B cell (primary cell): ENCODE results near the gene EXTL1. TPM values are rescaled to one million over a fixed set of nuclear protein-coding genes. Genes with fewer than 3 reads are reported as not detected.

Experiments used
- ATAC-seq: fragments of 200-7000 bp; cut with Tn5 transposase; one replicate; pipeline ENCODE4 v1.10.0; 2021; ENCODE audit warnings: low read depth, mild to moderate bottlenecking, moderate number of reproducible peaks, moderate library complexity
- CTCF ChIA-PET: fragments of 350-600 bp; sonication (Branson Sonifier 250); formaldehyde crosslinking; loops from one replicate; lab custom pipeline; 2021; ENCODE audit warnings: antibody characterized with exemption, inconsistent platforms; lab: Charles Lee
- POLR2A ChIA-PET: fragments of 350-600 bp; sonication (Branson Sonifier 250); formaldehyde crosslinking; loops from one replicate; lab custom pipeline; 2021; ENCODE audit warnings: antibody characterized with exemption; lab: Charles Lee
- DNase-seq: peaks from one replicate; pipeline ENCODE4 v3.0.0; 2013
- H2AFZ ChIP-seq: 2 replicates; pipeline ENCODE4 v1.6.1; 2012; ENCODE audit warnings: mild to moderate bottlenecking, low read depth, low read length; ENCODE audit not compliant: insufficient read depth, poor library complexity, severe bottlenecking
- H3K27ac ChIP-seq, 2 donors: 1 replicate in 1 of 2; 2 replicates in 1 of 2; pipeline ENCODE4 v1.5.1; 2012 to 2013; ENCODE audit warnings: low read length in 2 of 2, mild to moderate bottlenecking in 2 of 2, moderate library complexity in 1 of 2
- H3K27me3 ChIP-seq, 4 experiments: fragments of 200-600 bp in 1 of 4; sonication (generic) in 1 of 4; replicated peaks in 1 of 4; 1 replicate in 2 of 4; 2 replicates in 2 of 4; pipeline versions ENCODE4 v1.6.1 to v1.7.0; 2013 to 2016; ENCODE audit warnings: low read length in 3 of 4, mild to moderate bottlenecking in 2 of 4, mixed read lengths in 1 of 4, moderate library complexity in 1 of 4; ENCODE audit not compliant: insufficient read depth in 4 of 4, control insufficient read depth in 3 of 4; ENCODE audit errors: control extremely low read depth in 1 of 4
- H3K36me3 ChIP-seq, 2 experiments: replicated peaks in 1 of 2; 1 replicate in 1 of 2; 2 replicates in 1 of 2; pipeline versions ENCODE4 v1.6.1 to v1.7.1; 2013; ENCODE audit warnings: low read length in 1 of 2; ENCODE audit not compliant: insufficient read depth in 2 of 2, control insufficient read depth in 1 of 2; ENCODE audit errors: control extremely low read depth in 1 of 2, extremely low read depth in 1 of 2
- H3K4me1 ChIP-seq, 2 donors: fragments of 200-600 bp in 1 of 2; sonication (generic) in 1 of 2; 1 replicate in 1 of 2; 2 replicates in 1 of 2; pipeline versions ENCODE4 v1.5.1 to v1.6.1; 2013 to 2017; ENCODE audit warnings: low read length in 2 of 2; ENCODE audit not compliant: control insufficient read depth in 2 of 2, insufficient read depth in 2 of 2
- H3K4me2 ChIP-seq: replicated peaks from 2 replicates; pipeline ENCODE3; 2012; ENCODE audit warnings: mild to moderate bottlenecking, low read depth, low read length; ENCODE audit not compliant: poor library complexity, severe bottlenecking
- H3K4me3 ChIP-seq, 5 experiments: fragments of 200-600 bp in 1 of 5; sonication (generic) in 1 of 5; 1 replicate in 3 of 5; 2 replicates in 2 of 5; pipeline versions ENCODE4 v1.5.1 to v1.7.0; 2011 to 2016; ENCODE audit warnings: low read length in 4 of 5, mild to moderate bottlenecking in 4 of 5, low read depth in 2 of 5, control low read depth in 1 of 5, moderate library complexity in 1 of 5; ENCODE audit not compliant: insufficient read depth in 1 of 5; ENCODE audit errors: control extremely low read depth in 1 of 5, extremely low read depth in 1 of 5
- H3K79me2 ChIP-seq: fragments of 200-600 bp; sonication (generic); one replicate; pipeline ENCODE4 v1.6.0; 2016; ENCODE audit warnings: low read length; ENCODE audit not compliant: control insufficient read depth, insufficient read depth
- H3K9ac ChIP-seq: fragments of 200-600 bp; sonication (generic); 2 replicates; pipeline ENCODE4 v1.6.1; 2017; ENCODE audit warnings: mild to moderate bottlenecking, low read length, moderate library complexity
- H3K9me3 ChIP-seq, 3 donors: one replicate each; pipeline versions ENCODE4 v1.6.1 to v1.7.1; 2013; ENCODE audit warnings: low read length in 2 of 3; ENCODE audit not compliant: control insufficient read depth in 2 of 3, insufficient read depth in 1 of 3; ENCODE audit errors: control extremely low read depth in 1 of 3
- H4K20me1 ChIP-seq: 2 replicates; pipeline ENCODE4 v1.6.0; 2012; ENCODE audit warnings: mild to moderate bottlenecking, low read length; ENCODE audit not compliant: insufficient read depth, control insufficient read depth, poor library complexity, severe bottlenecking
- H3K27ac Mint-ChIP-seq: one replicate; pipeline ENCODE4 v1.8.0; 2021; ENCODE audit warnings: mixed read lengths
- H3K27me3 Mint-ChIP-seq: one replicate; pipeline ENCODE4 v1.8.0; 2021; ENCODE audit warnings: mixed read lengths
- H3K4me1 Mint-ChIP-seq: one replicate; pipeline ENCODE4 v1.8.0; 2021; ENCODE audit warnings: mixed read lengths
- H3K4me3 Mint-ChIP-seq: one replicate; pipeline ENCODE4 v1.8.0; 2021; ENCODE audit warnings: mixed read lengths
- H3K9me3 Mint-ChIP-seq: one replicate; pipeline ENCODE4 v1.8.0; 2022; ENCODE audit warnings: mixed read lengths; ENCODE audit not compliant: insufficient read depth
- EZH2 ChIP-seq: IDR thresholded peaks from 2 replicates; pipeline ENCODE4 v1.6.1; 2012; ENCODE audit warnings: borderline replicate concordance, low read depth, mild to moderate bottlenecking, moderate library complexity, low read length; ENCODE audit not compliant: insufficient read depth, poor library complexity, severe bottlenecking
- WGBS: methylation state at CpG from one replicate; pipeline ENCODE4 v1.1.5; 2013; ENCODE audit warnings: missing lambda C conversion rate; ENCODE audit not compliant: insufficient coverage; 5-methylcytosine and 5-hydroxymethylcytosine counted together
- intact Hi-C: fragments of 100-400 bp; cut with micrococcal nuclease; formaldehyde crosslinking; loops from one replicate; pipeline ENCODE4 v1.10.0; 2022
- polyA plus RNA-seq: library from polyadenylated mRNA; depleted of rRNA; stranded (reverse); fragments of >200 nt; gene quantifications from 2 replicates; pipeline ENCODE4 v1.2.3, GENCODE V29; 2012
- total RNA-seq, 2 donors: library from RNA; stranded (reverse); fragments of 120-200 nt in 1 of 2; gene quantifications; 1 replicate in 1 of 2; 2 replicates in 1 of 2; pipeline versions ENCODE4 v1.2.3 to v1.2.4, GENCODE V29; 2013 to 2022
- TF ChIP-seq, protein P1 (sequence below): fragments of 200-600 bp; IDR thresholded peaks from one replicate; pipeline ENCODE4 v1.8.0; 2022; ENCODE audit warnings: antibody characterized with exemption, mild to moderate bottlenecking

The EXTL1 gene
- total and polyA plus RNA-seq, 2 donors (not counting 1 experiment from before 2014, with no cell fraction given), result 0.12 TPM; not detected in 1

DNA sequence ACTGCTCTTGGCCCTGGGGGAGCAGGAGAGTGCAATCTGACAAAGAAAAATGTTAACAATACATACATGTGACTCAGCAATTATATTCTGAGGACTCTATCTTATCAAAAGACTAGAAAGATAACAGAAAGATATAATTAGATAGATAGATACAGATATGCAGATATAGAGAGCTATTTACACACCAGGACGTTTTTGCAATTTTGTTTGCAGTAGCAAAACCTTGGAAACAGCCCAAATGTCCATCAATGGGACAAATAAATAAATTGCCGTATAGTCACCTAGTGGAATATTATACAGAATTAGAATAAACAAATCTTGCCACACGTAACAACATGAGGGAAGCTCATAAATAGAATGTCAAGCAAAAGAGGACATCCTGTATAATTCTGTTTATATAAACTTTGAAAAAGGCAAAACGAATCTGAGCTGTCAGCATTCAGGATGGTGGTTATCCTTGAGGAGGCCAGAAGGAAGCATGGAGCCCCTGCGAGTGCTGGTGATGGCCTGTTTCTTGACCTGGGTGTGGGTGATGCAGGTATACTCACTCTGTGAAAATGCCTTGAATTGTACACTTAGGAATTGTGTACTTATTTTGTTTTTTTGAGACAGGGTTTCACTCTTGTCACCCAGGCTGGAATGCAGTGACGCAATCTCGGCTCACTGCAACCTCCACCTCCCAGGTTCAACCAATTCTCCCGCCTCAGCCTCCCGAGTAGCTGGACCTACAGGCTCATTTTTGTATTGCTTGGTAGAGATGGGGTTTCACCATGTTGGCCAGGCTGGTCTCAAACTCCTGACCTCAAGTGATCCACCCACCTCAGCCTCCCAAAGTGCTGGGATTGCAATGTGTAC lies 58.6 kb downstream of the EXTL1 start:
- peaks cover 0 to 16% (median 3%) of the 10 kb centered on the region in 4 experiments for H3K27me3 ChIP-seq
- ATAC-seq (no peak), DNase-seq (no peak)
- no peaks in the 10 kb centered on the region for H3K36me3 ChIP-seq
- no peaks in the 10 kb centered on the region for H3K4me1 ChIP-seq
- no peaks in the 10 kb centered on the region for H3K4me1 Mint-ChIP-seq
- H3K9me3 Mint-ChIP-seq, result no peaks in the 10 kb centered on the region
- no peak overlapping the region for H3K4me3 Mint-ChIP-seq
- H3K27ac ChIP-seq, result no peak overlapping the region
- CTCF ChIA-PET, result no interaction called here
- no peak overlapping the region for H3K27ac Mint-ChIP-seq
- H3K79me2 ChIP-seq, result no peaks in the 10 kb centered on the region
- no peak overlapping the region for H3K4me2 ChIP-seq
- WGBS, result 66% methylated on average over 2 of the region's 9 CpGs
- H4K20me1 ChIP-seq, result no peaks in the 10 kb centered on the region
- TF ChIP-seq, protein P1, sequence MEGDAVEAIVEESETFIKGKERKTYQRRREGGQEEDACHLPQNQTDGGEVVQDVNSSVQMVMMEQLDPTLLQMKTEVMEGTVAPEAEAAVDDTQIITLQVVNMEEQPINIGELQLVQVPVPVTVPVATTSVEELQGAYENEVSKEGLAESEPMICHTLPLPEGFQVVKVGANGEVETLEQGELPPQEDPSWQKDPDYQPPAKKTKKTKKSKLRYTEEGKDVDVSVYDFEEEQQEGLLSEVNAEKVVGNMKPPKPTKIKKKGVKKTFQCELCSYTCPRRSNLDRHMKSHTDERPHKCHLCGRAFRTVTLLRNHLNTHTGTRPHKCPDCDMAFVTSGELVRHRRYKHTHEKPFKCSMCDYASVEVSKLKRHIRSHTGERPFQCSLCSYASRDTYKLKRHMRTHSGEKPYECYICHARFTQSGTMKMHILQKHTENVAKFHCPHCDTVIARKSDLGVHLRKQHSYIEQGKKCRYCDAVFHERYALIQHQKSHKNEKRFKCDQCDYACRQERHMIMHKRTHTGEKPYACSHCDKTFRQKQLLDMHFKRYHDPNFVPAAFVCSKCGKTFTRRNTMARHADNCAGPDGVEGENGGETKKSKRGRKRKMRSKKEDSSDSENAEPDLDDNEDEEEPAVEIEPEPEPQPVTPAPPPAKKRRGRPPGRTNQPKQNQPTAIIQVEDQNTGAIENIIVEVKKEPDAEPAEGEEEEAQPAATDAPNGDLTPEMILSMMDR, result no peak
- no peak for TF ChIP-seq EZH2
- no peak overlapping the region for H2AFZ ChIP-seq
- peaks cover 45% of the 10 kb centered on the region for H3K27me3 Mint-ChIP-seq
- no peak overlapping the region for H3K9ac ChIP-seq
- H3K4me3 ChIP-seq, result no peak overlapping the region
- no peaks in the 10 kb centered on the region for H3K9me3 ChIP-seq
- POLR2A ChIA-PET, result no interaction called here
- intact Hi-C loops, result no loop called here
